ENCODE measurements around the gene PCGF6.

- TF ChIP-seq POLR2AphosphoS5 (IDR thresholded peaks at IDR 0.05; ENCODE audit: low read depth, low read length) (no peak), TAF1 (IDR thresholded peaks at IDR 0.05; ENCODE audit: borderline replicate concordance, low read depth, low read length) (no peak)
These were observed 46.4 kb upstream of the PCGF6 start for GRCh38 chr10:103397191-103397825.

Measured in GM12892 (cell line).